NB4 (cell line): ENCODE data around the gene MAPK8IP3.

Experiments
- DNase-seq: peaks from one replicate; pipeline ENCODE4 v3.0.0; 2010; ENCODE audit warnings: low read depth
- H3K4me3 ChIP-seq: one replicate; pipeline ENCODE4 v1.5.1; 2011; ENCODE audit warnings: mild to moderate bottlenecking, low read depth, low read length, moderate library complexity
- CTCF ChIP-seq: IDR thresholded peaks from one replicate; pipeline ENCODE4 v1.5.1; 2012; ENCODE audit warnings: low read depth, low read length
- MAX ChIP-seq: IDR thresholded peaks from 2 replicates; pipeline ENCODE4 v1.6.1; 2011; ENCODE audit warnings: low read depth, low read length
- MYC ChIP-seq: IDR thresholded peaks from 2 replicates; pipeline ENCODE4 v1.6.1; 2011; ENCODE audit warnings: low read depth, low read length
- POLR2A ChIP-seq: IDR thresholded peaks from 2 replicates; pipeline ENCODE4 v1.6.1; 2011; ENCODE audit warnings: mild to moderate bottlenecking; ENCODE audit not compliant: insufficient read length; ENCODE audit errors: extremely low read depth

MAPK8IP3 gene

GRCh38 chr16:1772908-1773702, 67.1 kb downstream of the MAPK8IP3 start, which contains the start of gene MRPS34:
TSS of gene MRPS34 (minus strand) at chr16:1773134. CDS start at chr16:1773119, 15 bp downstream.
- peak within 1 kb of the TSS; percentile 85 for H3K4me3 ChIP-seq
- TF ChIP-seq MYC (peak; percentile 81), CTCF (peak; percentile 46), MAX (peak; percentile 77), POLR2A (peak; percentile 76)
- peak; percentile 86 for DNase-seq

- TF ChIP-seq POLR2A (no peak), MYC (no peak), CTCF (no peak), MAX (no peak)
- peak overlapping the region; percentile 64 for H3K4me3 ChIP-seq
- DNase-seq = peak; percentile 56
These were observed 67.9 kb downstream of the MAPK8IP3 start for GRCh38 chr16:1773703-1774447.

- peak overlapping the region; percentile 64 for H3K4me3 ChIP-seq
- TF ChIP-seq MYC (no peak), CTCF (no peak), POLR2A (no peak), MAX (no peak)
- no peak for DNase-seq
These were observed 68.4 kb downstream of the MAPK8IP3 start for GRCh38 chr16:1774448-1774780.

GRCh38 chr16:1775006-1775845, 69.2 kb downstream of the MAPK8IP3 start:
- no peak for DNase-seq
- H3K4me3 ChIP-seq = no peak overlapping the region
- TF ChIP-seq MAX = no peak
- TF ChIP-seq CTCF = no peak

GRCh38 chr16:1775846-1776671, 70.1 kb downstream of the MAPK8IP3 start:
- DNase-seq = no peak
- TF ChIP-seq MYC (no peak), CTCF (no peak), MAX (no peak), POLR2A (no peak)

More at GRCh38 chr16:1775846-1776671, 70.1 kb downstream of the MAPK8IP3 start:
- no peak overlapping the region for H3K4me3 ChIP-seq
